ENCODE data around the gene NXF1. TPM values are rescaled to one million over a fixed set of nuclear protein-coding genes. Genes with fewer than 3 reads are reported as not detected.

The NXF1 gene
- total and polyA plus RNA-seq, 10 of the 15 experiments (the other 5 are each of a cell fraction or from before 2014, with no cell fraction given), result 20.7 to 84.9 (median 40.6) TPM

GRCh38 chr11:62852523-62853188 is 47.4 kb upstream of the NXF1 start:
- peak overlapping the region; percentile 91 for H3K4me3 ChIP-seq
- H2AFZ ChIP-seq (ENCODE audit: control insufficient read depth, low read depth, low read length), result no peak overlapping the region
- peak overlapping the region; percentile 88 for H3K9ac ChIP-seq (ENCODE audit: control insufficient read depth, insufficient read depth, low read length)
- 0 out of 2 replicates have a peak, but pooled peaks cover 3% of the 10 kb centered on the region for H4K20me1 ChIP-seq (ENCODE audit: control insufficient read depth, insufficient read depth)
- no peaks in the 10 kb centered on the region for H3K9me3 ChIP-seq (replicated peaks; ENCODE audit: control insufficient read depth, insufficient read depth, low read length)
- H3K4me1 ChIP-seq (ENCODE audit: control insufficient read depth, insufficient read depth, low read length), result peaks cover 17% of the 10 kb centered on the region
- H3K79me2 ChIP-seq (ENCODE audit: control insufficient read depth, insufficient read depth, low read length), result peaks cover 62% of the 10 kb centered on the region
- POLR2A ChIA-PET, result interaction anchor here (0.8 to 7.8 kb wide), 5 partner anchors 9 to 66 kb away, joined by 3 to 66 read pairs (median 4); no protein-coding TSS in a partner anchor
- FAIRE-seq, result no peak
- DNase-seq (ENCODE audit: low read depth, low spot score), result no peak
- ATAC-seq, result no peak
- no peaks in the 10 kb centered on the region for H3K27me3 ChIP-seq (replicated peaks in 1 of 2; ENCODE audit: control insufficient read depth in 2 of 2, insufficient read depth in 2 of 2, low read length in 1 of 2)
- intact Hi-C loops (cut with micrococcal nuclease; ENCODE audit: unreplicated experiment) (no loop called here), in situ Hi-C loops (cut with MboI) (no loop called here)
- no TSS peak for BruUV-seq (replicated peaks)
- peaks cover 17 to 32% of the 10 kb centered on the region in 2 experiments for H3K36me3 ChIP-seq (ENCODE audit: control insufficient read depth in 2 of 2, insufficient read depth in 2 of 2, low read length in 1 of 2)
- SMC1A ChIA-PET (ENCODE audit: uncharacterized antibody, unreplicated experiment), result interaction anchor here (0.6 to 2.1 kb wide), 4 partner anchors 9 to 143 kb away, joined by 3 to 6 read pairs (median 3); no protein-coding TSS in a partner anchor
- RAD21 ChIA-PET (ENCODE audit: unreplicated experiment), result interaction anchor here (0.6 to 1.5 kb wide), 2 partner anchors 9 to 308 kb away, joined by 3 to 4 read pairs; no protein-coding TSS in a partner anchor
- no peak overlapping the region for H3K27ac ChIP-seq (ENCODE audit: control insufficient read depth, insufficient read depth)
- peak overlapping the region; percentile 94 for H3K4me2 ChIP-seq (ENCODE audit: control insufficient read depth, insufficient read depth)
- CTCF ChIA-PET, result interaction anchor here (1.2 to 5.9 kb wide), 4 partner anchors 9 to 64 kb away, joined by 3 to 68 read pairs (median 6); partner anchors contain the start of gene TMEM179B
- TF ChIP-seq SREBF2 (IDR thresholded peaks at IDR 0.05; ENCODE audit: low read length) (no peak), ZSCAN29 (IDR thresholded peaks at IDR 0.05) (no peak), PAX5 (IDR thresholded peaks at IDR 0.05; ENCODE audit: borderline replicate concordance, low read depth, low read length) (no peak), NFYA (IDR thresholded peaks at IDR 0.05; ENCODE audit: borderline replicate concordance, low read depth, low read length) (no peak), POLR2AphosphoS2 (IDR thresholded peaks at IDR 0.05; ENCODE audit: low read depth, low read length) (no peak), REST (IDR thresholded peaks at IDR 0.05; ENCODE audit: low read depth, low read length) (no peak), RAD51 (IDR thresholded peaks at IDR 0.05) (no peak), RELB (IDR thresholded peaks at IDR 0.05; ENCODE audit: low read depth) (no peak), SKIL (IDR thresholded peaks at IDR 0.05; ENCODE audit: low read depth, poor library complexity, severe bottlenecking) (no peak), JUND (IDR thresholded peaks at IDR 0.05; ENCODE audit: low read depth, low read length) (no peak), MLLT1 (IDR thresholded peaks at IDR 0.05) (no peak), TCF3 (IDR thresholded peaks at IDR 0.05; ENCODE audit: borderline replicate concordance, insufficient read depth, low read depth, low read length) (no peak), ATF2 (IDR thresholded peaks at IDR 0.05; ENCODE audit: low read length) (no peak)
